ENCODE data around the gene THSD7A. TPM values are rescaled to one million over a fixed set of nuclear protein-coding genes. Genes with fewer than 3 reads are reported as not detected.

THSD7A gene
- total and polyA plus RNA-seq, 2 of the 13 experiments (the other 11 are each of a cell fraction or from before 2014, with no cell fraction given) = 0.01 to 0.07 TPM

GRCh38 chr7:11746591-11746990, 85.4 kb downstream of the THSD7A start (continued):
- TF ChIP-seq, protein P1, sequence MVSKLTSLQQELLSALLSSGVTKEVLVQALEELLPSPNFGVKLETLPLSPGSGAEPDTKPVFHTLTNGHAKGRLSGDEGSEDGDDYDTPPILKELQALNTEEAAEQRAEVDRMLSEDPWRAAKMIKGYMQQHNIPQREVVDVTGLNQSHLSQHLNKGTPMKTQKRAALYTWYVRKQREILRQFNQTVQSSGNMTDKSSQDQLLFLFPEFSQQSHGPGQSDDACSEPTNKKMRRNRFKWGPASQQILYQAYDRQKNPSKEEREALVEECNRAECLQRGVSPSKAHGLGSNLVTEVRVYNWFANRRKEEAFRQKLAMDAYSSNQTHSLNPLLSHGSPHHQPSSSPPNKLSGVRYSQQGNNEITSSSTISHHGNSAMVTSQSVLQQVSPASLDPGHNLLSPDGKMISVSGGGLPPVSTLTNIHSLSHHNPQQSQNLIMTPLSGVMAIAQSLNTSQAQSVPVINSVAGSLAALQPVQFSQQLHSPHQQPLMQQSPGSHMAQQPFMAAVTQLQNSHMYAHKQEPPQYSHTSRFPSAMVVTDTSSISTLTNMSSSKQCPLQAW (CRISPR knock-in tag; IDR thresholded peaks at IDR 0.05) = no peak

GRCh38 chr7:11743548-11743947, 88.5 kb downstream of the THSD7A start:
- intact Hi-C loops (cut with micrococcal nuclease; ENCODE audit: unreplicated experiment) = no loop called here
- Histone ChIP-seq H4K20me1 (ENCODE audit: insufficient read depth, low read length) (no peaks in the 10 kb centered on the region), H2AFZ (ENCODE audit: low read length) (no peak overlapping the region), H3K79me2 (ENCODE audit: insufficient read depth, low read length) (no peaks in the 10 kb centered on the region), H3K4me1 (ENCODE audit: insufficient read depth, low read length) (no peaks in the 10 kb centered on the region), H3K36me3 (replicated peaks in 1 of 2; ENCODE audit: control insufficient read depth in 1 of 2, insufficient read depth in 2 of 2, low read length in 2 of 2) (no peaks in the 10 kb centered on the region), H3K27ac (ENCODE audit: extremely low read length, insufficient read depth, low read length) (no peak overlapping the region), H3K9me3 (ENCODE audit: low read length) (no peaks in the 10 kb centered on the region), H3K4me3 (replicated peaks in 1 of 3; ENCODE audit: insufficient read depth in 1 of 3, low read depth in 2 of 3, low read length in 3 of 3) (no peak overlapping the region), H3K27me3 (ENCODE audit: control insufficient read depth in 1 of 2, insufficient read depth in 2 of 2, low read length in 2 of 2) (no peaks in the 10 kb centered on the region), H3K9ac (ENCODE audit: insufficient read depth, low read depth, low read length) (no peak overlapping the region), H3K4me2 (ENCODE audit: low read depth, low read length) (no peak overlapping the region)
- no TSS peak for BruUV-seq (replicated peaks)
- in situ Hi-C loops (cut with HindIII; ENCODE audit: extremely low pct_ligation_motif_present, low pct_unique_long_range_greater_than_20kb) = no loop called here
- 97% methylated on average over 1 of the region's 1 CpG for WGBS (ENCODE audit: low lambda C conversion rate)
- CTCF ChIA-PET (ENCODE audit: low intra/inter-chr PET ratio, low total read pairs) = no interaction called here
- no peak for ATAC-seq
- no peak for DNase-seq (ENCODE audit: low spot score)
- no peak for FAIRE-seq
- POLR2A ChIA-PET = no interaction called here
- TF ChIP-seq ZBTB26 (CRISPR knock-in tag; IDR thresholded peaks at IDR 0.05; ENCODE audit: borderline replicate concordance) (no peak), ZNF816 (CRISPR knock-in tag; IDR thresholded peaks at IDR 0.05; ENCODE audit: borderline replicate concordance) (no peak), FOXP1 (IDR thresholded peaks at IDR 0.05) (no peak), FOXP1 (CRISPR knock-in tag; IDR thresholded peaks at IDR 0.05) (no peak), ZFP82 (CRISPR knock-in tag; IDR thresholded peaks at IDR 0.05; ENCODE audit: borderline replicate concordance) (no peak), E2F1 (CRISPR knock-in tag; IDR thresholded peaks at IDR 0.05) (no peak), CC2D1A (CRISPR knock-in tag; IDR thresholded peaks at IDR 0.05) (no peak), YEATS2 (CRISPR knock-in tag; IDR thresholded peaks at IDR 0.05; ENCODE audit: borderline replicate concordance) (no peak), HDAC1 (CRISPR knock-in tag; IDR thresholded peaks at IDR 0.05) (no peak), IRX3 (CRISPR knock-in tag; IDR thresholded peaks at IDR 0.05; ENCODE audit: borderline replicate concordance, low read depth) (no peak), FOXO1 (CRISPR knock-in tag; IDR thresholded peaks at IDR 0.05) (no peak), MTA3 (CRISPR knock-in tag; IDR thresholded peaks at IDR 0.05) (no peak), ZNF597 (CRISPR knock-in tag; IDR thresholded peaks at IDR 0.05) (no peak), NFIC (IDR thresholded peaks at IDR 0.05; ENCODE audit: low read length) (no peak)
- TF ChIP-seq, protein P2, sequence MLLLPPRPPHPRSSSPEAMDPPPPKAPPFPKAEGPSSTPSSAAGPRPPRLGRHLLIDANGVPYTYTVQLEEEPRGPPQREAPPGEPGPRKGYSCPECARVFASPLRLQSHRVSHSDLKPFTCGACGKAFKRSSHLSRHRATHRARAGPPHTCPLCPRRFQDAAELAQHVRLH (CRISPR knock-in tag; IDR thresholded peaks at IDR 0.05; ENCODE audit: borderline replicate concordance, low read depth) = no peak
